PFSK-1 (cell line): ENCODE data around the gene EDDM13.

Experiments used
- FOXP2 ChIP-seq: optimal IDR thresholded peaks from 2 replicates; pipeline ENCODE3; 2011; ENCODE audit warnings: borderline replicate concordance, control low read depth, inconsistent platforms; ENCODE audit not compliant: insufficient read depth; ENCODE audit errors: extremely low read length, extremely low read depth
- POLR2AphosphoS5 ChIP-seq: IDR thresholded peaks from 2 replicates; pipeline ENCODE4 v1.6.1; 2012; ENCODE audit warnings: low read depth, mild to moderate bottlenecking, control low read depth, low read length, moderate library complexity
- SIN3A ChIP-seq: IDR thresholded peaks from 2 replicates; pipeline ENCODE4 v1.6.1; 2012; ENCODE audit warnings: mild to moderate bottlenecking, low read length, moderate library complexity, borderline replicate concordance; ENCODE audit not compliant: insufficient read depth
- TAF1 ChIP-seq: IDR thresholded peaks from 2 replicates; pipeline ENCODE4 v1.6.1; 2012; ENCODE audit warnings: low read length, control low read depth, borderline replicate concordance; ENCODE audit not compliant: insufficient read depth
- TF ChIP-seq, protein P1 (sequence below), 2 experiments: IDR thresholded peaks; 2 replicates each; pipeline versions ENCODE4 v1.6.1 to v1.8.0; 2011 to 2012; ENCODE audit warnings: low read depth in 2 of 2, low read length in 2 of 2, control low read depth in 1 of 2, inconsistent platforms in 1 of 2, mild to moderate bottlenecking in 1 of 2, moderate library complexity in 1 of 2; ENCODE audit not compliant: insufficient read depth in 1 of 2

Gene EDDM13

GRCh38 chr19:56316728-56317127 lies 44.2 kb downstream of the EDDM13 start:
- TF ChIP-seq POLR2AphosphoS5 (no peak), TAF1 (no peak), SIN3A (no peak), FOXP2 (no peak)
- TF ChIP-seq, protein P1, sequence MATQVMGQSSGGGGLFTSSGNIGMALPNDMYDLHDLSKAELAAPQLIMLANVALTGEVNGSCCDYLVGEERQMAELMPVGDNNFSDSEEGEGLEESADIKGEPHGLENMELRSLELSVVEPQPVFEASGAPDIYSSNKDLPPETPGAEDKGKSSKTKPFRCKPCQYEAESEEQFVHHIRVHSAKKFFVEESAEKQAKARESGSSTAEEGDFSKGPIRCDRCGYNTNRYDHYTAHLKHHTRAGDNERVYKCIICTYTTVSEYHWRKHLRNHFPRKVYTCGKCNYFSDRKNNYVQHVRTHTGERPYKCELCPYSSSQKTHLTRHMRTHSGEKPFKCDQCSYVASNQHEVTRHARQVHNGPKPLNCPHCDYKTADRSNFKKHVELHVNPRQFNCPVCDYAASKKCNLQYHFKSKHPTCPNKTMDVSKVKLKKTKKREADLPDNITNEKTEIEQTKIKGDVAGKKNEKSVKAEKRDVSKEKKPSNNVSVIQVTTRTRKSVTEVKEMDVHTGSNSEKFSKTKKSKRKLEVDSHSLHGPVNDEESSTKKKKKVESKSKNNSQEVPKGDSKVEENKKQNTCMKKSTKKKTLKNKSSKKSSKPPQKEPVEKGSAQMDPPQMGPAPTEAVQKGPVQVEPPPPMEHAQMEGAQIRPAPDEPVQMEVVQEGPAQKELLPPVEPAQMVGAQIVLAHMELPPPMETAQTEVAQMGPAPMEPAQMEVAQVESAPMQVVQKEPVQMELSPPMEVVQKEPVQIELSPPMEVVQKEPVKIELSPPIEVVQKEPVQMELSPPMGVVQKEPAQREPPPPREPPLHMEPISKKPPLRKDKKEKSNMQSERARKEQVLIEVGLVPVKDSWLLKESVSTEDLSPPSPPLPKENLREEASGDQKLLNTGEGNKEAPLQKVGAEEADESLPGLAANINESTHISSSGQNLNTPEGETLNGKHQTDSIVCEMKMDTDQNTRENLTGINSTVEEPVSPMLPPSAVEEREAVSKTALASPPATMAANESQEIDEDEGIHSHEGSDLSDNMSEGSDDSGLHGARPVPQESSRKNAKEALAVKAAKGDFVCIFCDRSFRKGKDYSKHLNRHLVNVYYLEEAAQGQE (IDR thresholded peaks at IDR 0.05; ENCODE audit: insufficient read depth in 1 of 2, low read depth in 2 of 2, low read length in 2 of 2) = no peak

DNA sequence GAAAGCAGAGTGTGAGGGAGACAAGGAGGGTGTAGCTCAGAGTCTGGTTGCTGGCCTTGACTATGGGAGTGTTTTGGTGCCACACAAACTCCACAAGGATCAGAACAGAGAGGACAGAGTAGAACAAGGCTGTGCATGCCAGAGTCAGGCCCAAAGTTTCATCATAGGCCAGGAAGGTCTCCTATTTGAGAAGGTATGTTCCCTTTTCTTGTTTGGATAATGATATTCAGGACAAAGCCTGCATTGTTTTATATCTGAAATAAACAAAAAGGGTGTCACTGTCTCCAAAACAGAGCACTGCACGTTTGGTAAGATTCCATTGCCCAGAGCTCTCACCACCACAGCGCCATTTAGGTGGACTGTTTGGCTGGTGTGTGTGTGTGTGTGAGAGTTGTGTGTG lies 45.2 kb downstream of the EDDM13 start:
- TF ChIP-seq POLR2AphosphoS5 (no peak), TAF1 (no peak), SIN3A (no peak), FOXP2 (no peak)
- TF ChIP-seq, protein P1 (IDR thresholded peaks at IDR 0.05; ENCODE audit: insufficient read depth in 1 of 2, low read depth in 2 of 2, low read length in 2 of 2) = no peak

DNA sequence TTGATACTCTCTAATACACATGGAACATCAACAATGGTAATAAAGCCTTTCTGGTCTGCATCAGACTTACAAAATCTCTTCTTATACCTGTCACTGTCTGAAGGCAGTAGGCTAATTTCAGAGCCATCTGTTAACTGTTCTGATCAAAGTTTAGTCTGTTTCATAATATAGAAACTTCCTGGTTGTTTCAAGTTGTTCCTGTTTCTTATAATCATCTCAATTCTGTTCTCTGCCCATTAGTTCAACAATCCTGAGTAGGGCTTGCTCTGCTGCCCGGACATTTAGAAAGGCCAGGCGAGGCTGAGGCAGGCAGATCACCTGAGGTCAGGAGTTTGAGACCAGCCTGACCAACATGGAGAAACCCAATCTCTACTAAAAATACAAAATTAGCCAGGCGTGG lies 47.4 kb downstream of the EDDM13 start:
- TF ChIP-seq, protein P1 (IDR thresholded peaks at IDR 0.05; ENCODE audit: insufficient read depth in 1 of 2, low read depth in 2 of 2, low read length in 2 of 2) = no peak
- TF ChIP-seq FOXP2 (no peak), POLR2AphosphoS5 (no peak), SIN3A (no peak), TAF1 (no peak)

- TF ChIP-seq TAF1 (no peak), FOXP2 (no peak), SIN3A (no peak), POLR2AphosphoS5 (no peak)
- TF ChIP-seq, protein P1 (IDR thresholded peaks at IDR 0.05; ENCODE audit: insufficient read depth in 1 of 2, low read depth in 2 of 2, low read length in 2 of 2) = no peak
Measured at GRCh38 chr19:56321254-56321988, 48.9 kb downstream of the EDDM13 start.

GRCh38 chr19:56321989-56322440 lies 49.5 kb downstream of the EDDM13 start:
- TF ChIP-seq, protein P1 (IDR thresholded peaks at IDR 0.05; ENCODE audit: insufficient read depth in 1 of 2, low read depth in 2 of 2, low read length in 2 of 2) = no peak
- TF ChIP-seq SIN3A (no peak), POLR2AphosphoS5 (no peak), TAF1 (no peak), FOXP2 (no peak)
